ENCODE measurements around the gene MTTP.

The MTTP gene

GRCh38 chr4:99670409-99671073 is 95.9 kb downstream of the MTTP start:
- Histone ChIP-seq H3K4me1 (ENCODE audit: control insufficient read depth, insufficient read depth, low read length) (no peaks in the 10 kb centered on the region), H3K27me3 (ENCODE audit: control insufficient read depth, insufficient read depth, low read length) (no peaks in the 10 kb centered on the region), H3K9me3 (ENCODE audit: control insufficient read depth, insufficient read depth, low read length) (no peaks in the 10 kb centered on the region), H3K27ac (ENCODE audit: low read depth, low read length) (no peak overlapping the region), H3K9ac (ENCODE audit: low read depth, low read length) (no peak overlapping the region), H3K4me3 (ENCODE audit: low read depth, low read length) (no peak overlapping the region), H3K36me3 (ENCODE audit: control insufficient read depth, insufficient read depth, low read length) (no peaks in the 10 kb centered on the region)

Data from HUES48 (cell line).